HCT116 (cell line): ENCODE measurements around the gene SRRD. TPM values are rescaled to one million over a fixed set of nuclear protein-coding genes. Genes with fewer than 3 reads are reported as not detected.

Experiments used
- ATAC-seq: fragments of 200-7000 bp; cut with Tn5 transposase; 2 replicates; pipeline ENCODE4 v1.9.1; 2020; ENCODE audit warnings: mild to moderate bottlenecking, moderate library complexity
- BruUV-seq: library from RNA; stranded (reverse); fragments of 400-500 nt; replicated peaks from 2 replicates; lab custom pipeline; 2021; lab: Mats Ljungman, UMichigan
- CTCF ChIA-PET: fragments of 300-600 bp; sonication (Branson Sonifier 250); formaldehyde crosslinking; loops from one replicate; lab custom pipeline; 2021; ENCODE audit warnings: antibody characterized with exemption; lab: Charles Lee
- POLR2A ChIA-PET: fragments of 300-600, 350-600 bp; sonication (Branson Sonifier 250); formaldehyde crosslinking; loops from one replicate; lab custom pipeline; 2021; ENCODE audit warnings: antibody characterized with exemption; lab: Charles Lee
- RAD21 ChIA-PET, 2 experiments: fragments of 300-600 bp; sonication (Branson Sonifier 250); formaldehyde crosslinking; loops; one replicate each; lab custom pipeline; 2023; ENCODE audit warnings: low total read pairs in 2 of 2; ENCODE audit not compliant: uncharacterized antibody in 2 of 2, unreplicated experiment in 2 of 2, low non-redundant PET in 1 of 2; lab: Charles Lee
- DNase-seq: peaks from one replicate; pipeline ENCODE4 v3.0.0-alpha.2; 2010; ENCODE audit warnings: low read depth, low spot score
- H2AFZ ChIP-seq: fragments of 200-600 bp; shearing (Covaris generic), sonication (generic); 2 replicates; pipeline ENCODE4 v1.6.1; 2017; ENCODE audit warnings: low read depth, mixed run types, mixed read lengths, antibody characterized with exemption, low read length; ENCODE audit not compliant: poor library complexity, severe bottlenecking
- H3K27ac ChIP-seq: 2 replicates; pipeline ENCODE4 v1.5.1; 2012; ENCODE audit warnings: low read depth, low read length
- H3K27me3 ChIP-seq: fragments of 200-600 bp; sonication (generic); 2 replicates; pipeline ENCODE4 v1.6.1; 2016; ENCODE audit warnings: mixed run types, low read length, mixed read lengths; ENCODE audit not compliant: insufficient read depth
- H3K36me3 ChIP-seq, 2 experiments: fragments of 200-500 bp in 1 of 2; fragments of 200-600 bp in 1 of 2; sonication (Bioruptor generic) in 1 of 2; sonication (generic) in 1 of 2; 2 replicates each; pipeline versions ENCODE4 v1.5.1 to v1.6.1; 2014 to 2016; ENCODE audit warnings: low read length in 2 of 2, inconsistent platforms in 1 of 2, mixed read lengths in 1 of 2, mixed run types in 1 of 2; ENCODE audit not compliant: insufficient read depth in 2 of 2, control insufficient read depth in 1 of 2
- H3K4me1 ChIP-seq, 2 experiments: fragments of 200-600 bp in 1 of 2; sonication (generic) in 1 of 2; 2 replicates each; pipeline versions ENCODE4 v1.5.1 to v1.6.1; 2012 to 2017; ENCODE audit warnings: low read length in 2 of 2, inconsistent platforms in 1 of 2, mild to moderate bottlenecking in 1 of 2, mixed read lengths in 1 of 2, mixed run types in 1 of 2, moderate library complexity in 1 of 2; ENCODE audit not compliant: insufficient read depth in 2 of 2, control insufficient read depth in 1 of 2
- H3K4me2 ChIP-seq: fragments of 200-600 bp; sonication (generic); 2 replicates; pipeline ENCODE4 v1.6.1; 2017; ENCODE audit warnings: mixed run types, low read length, mixed read lengths
- H3K4me3 ChIP-seq, 2 experiments: fragments of 200-600 bp in 1 of 2; sonication (generic) in 1 of 2; replicated peaks in 1 of 2; 2 replicates each; pipeline ENCODE4 v1.5.1; 2011 to 2016; ENCODE audit warnings: low read length in 2 of 2, control low read depth in 1 of 2, low read depth in 1 of 2, mild to moderate bottlenecking in 1 of 2, mixed read lengths in 1 of 2, mixed run types in 1 of 2
- H3K79me2 ChIP-seq: fragments of 200-600 bp; sonication (generic); 2 replicates; pipeline ENCODE4 v1.6.1; 2017; ENCODE audit warnings: mild to moderate bottlenecking, mixed run types, low read length, moderate library complexity, mixed read lengths; ENCODE audit not compliant: insufficient read depth
- H3K9ac ChIP-seq: fragments of 200-600 bp; sonication (generic); 2 replicates; pipeline ENCODE4 v1.6.1; 2016; ENCODE audit warnings: low read length, mixed read lengths
- H3K9me2 ChIP-seq: fragments of 200-600 bp; sonication (generic), shearing (Covaris generic); 2 replicates; pipeline ENCODE4 v1.6.1; 2017; ENCODE audit warnings: mixed run types, mild to moderate bottlenecking, moderate library complexity; ENCODE audit not compliant: insufficient read depth
- H3K9me3 ChIP-seq, 2 experiments: fragments of 200-500 bp in 1 of 2; fragments of 200-600 bp in 1 of 2; sonication (Bioruptor generic) in 1 of 2; sonication (generic) in 1 of 2; 2 replicates each; pipeline ENCODE4 v1.6.1; 2014 to 2017; ENCODE audit warnings: low read length in 2 of 2, mixed read lengths in 2 of 2, inconsistent platforms in 1 of 2, low read depth in 1 of 2, mild to moderate bottlenecking in 1 of 2, mixed run types in 1 of 2, moderate library complexity in 1 of 2; ENCODE audit not compliant: control insufficient read depth in 1 of 2, insufficient read depth in 1 of 2
- H4K20me1 ChIP-seq: fragments of 200-600 bp; sonication (generic), shearing (Covaris generic); 2 replicates; pipeline ENCODE4 v1.6.1; 2017; ENCODE audit warnings: mixed run types, mild to moderate bottlenecking, moderate library complexity; ENCODE audit not compliant: insufficient read depth
- ATF3 ChIP-seq: IDR thresholded peaks from 2 replicates; pipeline ENCODE4 v1.6.1; 2012
- CBX3 ChIP-seq: IDR thresholded peaks from 2 replicates; pipeline ENCODE4 v1.6.1; 2012; ENCODE audit warnings: low read depth
- CEBPB ChIP-seq: IDR thresholded peaks from 2 replicates; pipeline ENCODE4 v1.6.1; 2012; ENCODE audit warnings: low read depth
- EGR1 ChIP-seq: IDR thresholded peaks from 2 replicates; pipeline ENCODE4 v1.6.1; 2012; ENCODE audit warnings: low read depth
- ELF1 ChIP-seq: IDR thresholded peaks from 2 replicates; pipeline ENCODE4 v1.6.1; 2012; ENCODE audit warnings: low read depth, borderline replicate concordance
- FOSL1 ChIP-seq: IDR thresholded peaks from 2 replicates; pipeline ENCODE4 v1.6.1; 2012; ENCODE audit warnings: low read depth
- JUND ChIP-seq: IDR thresholded peaks from 2 replicates; pipeline ENCODE4 v1.6.1; 2012
- MAX ChIP-seq: IDR thresholded peaks from 2 replicates; pipeline ENCODE4 v1.6.1; 2012
- POLR2A ChIP-seq: IDR thresholded peaks from 2 replicates; pipeline ENCODE4 v1.7.0; 2011; ENCODE audit warnings: borderline replicate concordance; ENCODE audit not compliant: insufficient read depth, insufficient read length; ENCODE audit errors: extremely low read depth
- RAD21 ChIP-seq: IDR thresholded peaks from 2 replicates; pipeline ENCODE4 v1.6.1; 2012; ENCODE audit warnings: low read depth, mild to moderate bottlenecking
- SIN3A ChIP-seq: IDR thresholded peaks from 2 replicates; pipeline ENCODE4 v1.6.1; 2012; ENCODE audit warnings: low read depth
- SRF ChIP-seq: IDR thresholded peaks from 2 replicates; pipeline ENCODE4 v1.6.1; 2012; ENCODE audit warnings: low read depth
- TCF7L2 ChIP-seq: IDR thresholded peaks from 2 replicates; pipeline ENCODE4 v1.7.0; 2011; ENCODE audit warnings: borderline replicate concordance, inconsistent platforms; ENCODE audit not compliant: insufficient read depth, insufficient read length; ENCODE audit errors: extremely low read depth
- YY1 ChIP-seq: IDR thresholded peaks from 2 replicates; pipeline ENCODE4 v1.6.1; 2011; ENCODE audit warnings: low read length, low read depth, moderate library complexity, mild to moderate bottlenecking; ENCODE audit not compliant: insufficient replicate concordance; ENCODE audit errors: extremely low read depth
- ZBTB33 ChIP-seq: IDR thresholded peaks from 2 replicates; pipeline ENCODE4 v1.6.1; 2011; ENCODE audit warnings: mild to moderate bottlenecking, low read length, moderate library complexity; ENCODE audit not compliant: insufficient replicate concordance; ENCODE audit errors: extremely low read depth
- ZNF274 ChIP-seq: fragments of 200-500 bp; sonication (Bioruptor generic); IDR thresholded peaks from 2 replicates; pipeline ENCODE4 v1.6.1; 2014; ENCODE audit warnings: mild to moderate bottlenecking, low read depth, low read length, inconsistent platforms
- intact Hi-C: fragments of 100-400 bp; cut with micrococcal nuclease; formaldehyde crosslinking; loops from 2 replicates; pipeline ENCODE4 v1.10.0; 2022
- total RNA-seq: library from RNA; stranded (reverse); gene quantifications from one replicate; pipeline ENCODE4 v1.2.1, GENCODE V29; 2021; ENCODE audit not compliant: unreplicated experiment

SRRD gene
- total RNA-seq, 1 experiment from 2014 or later: 30.4 TPM

GRCh38 chr22:26462641-26463040 is 21.0 kb upstream of the SRRD start:
- ChIA-PET CTCF (interaction anchor here (0.6 to 3.9 kb wide), 4 partner anchors 83 to 98 kb away, joined by 3 to 35 read pairs (median 9); no protein-coding TSS in a partner anchor), RAD21 (interaction anchor here in 1 of 2 experiments (0.7 to 1.2 kb wide), 2 partner anchors 98 to 207 kb away, joined by 3 read pairs; no protein-coding TSS in a partner anchor), POLR2A (interaction anchor here (1.3 kb wide), 1 partner anchor 98 kb away, joined by 3 read pairs; no protein-coding TSS in a partner anchor)
- Histone ChIP-seq H3K27me3 (no peaks in the 10 kb centered on the region), H3K4me3 (no peak overlapping the region), H3K27ac (no peak overlapping the region), H3K4me2 (no peak overlapping the region), H3K79me2 (peaks cover 14% of the 10 kb centered on the region), H3K9me3 (no peaks in the 10 kb centered on the region), H3K9ac (no peak overlapping the region), H2AFZ (no peak overlapping the region), H4K20me1 (peaks cover 4% of the 10 kb centered on the region; the same call in 1 of the 2 replicates), H3K9me2 (no peaks in the 10 kb centered on the region), H3K36me3 (peaks cover 27 to 32% of the 10 kb centered on the region in 2 experiments; a peak in 3 of 4 replicates), H3K4me1 (peaks cover 0 to 7% of the 10 kb centered on the region in 2 experiments; a peak in 3 of 4 replicates)
- DNase-seq: no peak
- ATAC-seq: no peak
- no TSS peak for BruUV-seq
- TF ChIP-seq SIN3A (no peak), JUND (no peak), ZNF274 (no peak), ATF3 (no peak), MAX (no peak), CEBPB (no peak)
- intact Hi-C loops: no loop called here

- Histone ChIP-seq H2AFZ (no peak overlapping the region), H3K4me3 (no peak overlapping the region), H3K4me2 (no peak overlapping the region), H3K9ac (no peak overlapping the region), H3K27me3 (no peaks in the 10 kb centered on the region), H3K4me1 (peaks cover 0 to 7% of the 10 kb centered on the region in 2 experiments; a peak in 3 of 4 replicates), H3K27ac (no peak overlapping the region), H4K20me1 (peaks cover 4% of the 10 kb centered on the region; the same call in 1 of the 2 replicates), H3K9me3 (no peaks in the 10 kb centered on the region), H3K79me2 (peaks cover 14% of the 10 kb centered on the region), H3K9me2 (no peaks in the 10 kb centered on the region), H3K36me3 (peaks cover 29 to 35% of the 10 kb centered on the region in 2 experiments; a peak in 3 of 4 replicates)
- BruUV-seq: no TSS peak
- intact Hi-C loops: no loop called here
- ChIA-PET CTCF (interaction anchor here (0.6 to 3.9 kb wide), 3 partner anchors 68 to 99 kb away, joined by 3 to 35 read pairs (median 4); no protein-coding TSS in a partner anchor), POLR2A (no interaction called here), RAD21 (interaction anchor here in 1 of 2 experiments (0.7 kb wide), 1 partner anchor 206 kb away, joined by 3 read pairs; no protein-coding TSS in a partner anchor)
- ATAC-seq (no peak), DNase-seq (no peak)
- no peak for TF ChIP-seq FOSL1
- TF ChIP-seq RAD21: no peak
- no peak for TF ChIP-seq YY1
- no peak for TF ChIP-seq CEBPB
- TF ChIP-seq CBX3: no peak
- TF ChIP-seq TCF7L2: no peak
- TF ChIP-seq SRF: no peak
- TF ChIP-seq EGR1: no peak
- TF ChIP-seq ZNF274: no peak
- no peak for TF ChIP-seq ZBTB33
- no peak for TF ChIP-seq POLR2A
- no peak for TF ChIP-seq ELF1
Measured at GRCh38 chr22:26463101-26463661, 20.5 kb upstream of the SRRD start.
